ENCODE measurements around the gene PHF2.

GRCh38 chr9:93670208-93671019 is 94.0 kb downstream of the PHF2 start:
- TF ChIP-seq CTCF (IDR thresholded peaks at IDR 0.05) (no peak), POLR2A (IDR thresholded peaks at IDR 0.05) (no peak)

All from thyroid gland (tissue), 4 donors.